ENCODE results near the gene PLEKHD1.

The PLEKHD1 gene

DNA sequence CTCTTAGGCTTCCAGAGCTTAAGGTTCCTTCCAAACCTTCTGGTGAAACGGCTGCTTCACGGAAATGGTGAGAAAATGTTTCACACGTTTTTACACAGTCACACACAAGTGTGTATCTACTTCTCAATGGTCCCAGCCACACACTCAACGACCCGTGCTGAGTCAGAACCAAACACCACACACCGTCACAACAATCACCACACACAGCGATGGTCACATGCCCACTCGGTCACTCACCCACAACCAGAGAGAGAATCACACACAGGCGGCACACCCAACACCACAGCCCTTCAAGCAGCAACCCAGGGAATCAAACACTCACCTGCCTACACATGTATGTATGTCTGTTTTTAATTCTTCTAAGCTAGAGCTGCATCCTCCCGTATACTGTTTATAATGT is 12.6 kb upstream of the PLEKHD1 start:
- no peak for ATAC-seq
- no peak for TF ChIP-seq SNAI2 (CRISPR knock-in tag; IDR thresholded peaks at IDR 0.05)
- no peak for TF ChIP-seq ZNF565 (CRISPR knock-in tag; conservative IDR thresholded peaks at IDR 0.05; ENCODE audit: low read depth)
- TF ChIP-seq TCF4 (CRISPR knock-in tag; IDR thresholded peaks at IDR 0.05; ENCODE audit: borderline replicate concordance), result no peak
- TF ChIP-seq ISL1 (CRISPR knock-in tag; IDR thresholded peaks at IDR 0.05), result no peak
- TF ChIP-seq, protein P1, sequence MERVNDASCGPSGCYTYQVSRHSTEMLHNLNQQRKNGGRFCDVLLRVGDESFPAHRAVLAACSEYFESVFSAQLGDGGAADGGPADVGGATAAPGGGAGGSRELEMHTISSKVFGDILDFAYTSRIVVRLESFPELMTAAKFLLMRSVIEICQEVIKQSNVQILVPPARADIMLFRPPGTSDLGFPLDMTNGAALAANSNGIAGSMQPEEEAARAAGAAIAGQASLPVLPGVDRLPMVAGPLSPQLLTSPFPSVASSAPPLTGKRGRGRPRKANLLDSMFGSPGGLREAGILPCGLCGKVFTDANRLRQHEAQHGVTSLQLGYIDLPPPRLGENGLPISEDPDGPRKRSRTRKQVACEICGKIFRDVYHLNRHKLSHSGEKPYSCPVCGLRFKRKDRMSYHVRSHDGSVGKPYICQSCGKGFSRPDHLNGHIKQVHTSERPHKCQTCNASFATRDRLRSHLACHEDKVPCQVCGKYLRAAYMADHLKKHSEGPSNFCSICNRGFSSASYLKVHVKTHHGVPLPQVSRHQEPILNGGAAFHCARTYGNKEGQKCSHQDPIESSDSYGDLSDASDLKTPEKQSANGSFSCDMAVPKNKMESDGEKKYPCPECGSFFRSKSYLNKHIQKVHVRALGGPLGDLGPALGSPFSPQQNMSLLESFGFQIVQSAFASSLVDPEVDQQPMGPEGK (CRISPR knock-in tag; IDR thresholded peaks at IDR 0.05; ENCODE audit: borderline replicate concordance), result no peak
- TF ChIP-seq ZFP3 (CRISPR knock-in tag; IDR thresholded peaks at IDR 0.05), result no peak
- no peak for TF ChIP-seq BACH2 (CRISPR knock-in tag; IDR thresholded peaks at IDR 0.05; ENCODE audit: borderline replicate concordance)
- no peak for TF ChIP-seq CSDC2 (CRISPR knock-in tag; IDR thresholded peaks at IDR 0.05)
- TF ChIP-seq ZNF8 (CRISPR knock-in tag; IDR thresholded peaks at IDR 0.05), result no peak
- TF ChIP-seq, protein P2, sequence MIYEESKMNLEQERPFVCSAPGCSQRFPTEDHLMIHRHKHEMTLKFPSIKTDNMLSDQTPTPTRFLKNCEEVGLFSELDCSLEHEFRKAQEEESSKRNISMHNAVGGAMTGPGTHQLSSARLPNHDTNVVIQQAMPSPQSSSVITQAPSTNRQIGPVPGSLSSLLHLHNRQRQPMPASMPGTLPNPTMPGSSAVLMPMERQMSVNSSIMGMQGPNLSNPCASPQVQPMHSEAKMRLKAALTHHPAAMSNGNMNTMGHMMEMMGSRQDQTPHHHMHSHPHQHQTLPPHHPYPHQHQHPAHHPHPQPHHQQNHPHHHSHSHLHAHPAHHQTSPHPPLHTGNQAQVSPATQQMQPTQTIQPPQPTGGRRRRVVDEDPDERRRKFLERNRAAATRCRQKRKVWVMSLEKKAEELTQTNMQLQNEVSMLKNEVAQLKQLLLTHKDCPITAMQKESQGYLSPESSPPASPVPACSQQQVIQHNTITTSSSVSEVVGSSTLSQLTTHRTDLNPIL (CRISPR knock-in tag; IDR thresholded peaks at IDR 0.05; ENCODE audit: low read depth), result no peak
- no peak for TF ChIP-seq PPARA (CRISPR knock-in tag; IDR thresholded peaks at IDR 0.05; ENCODE audit: borderline replicate concordance)

DNA sequence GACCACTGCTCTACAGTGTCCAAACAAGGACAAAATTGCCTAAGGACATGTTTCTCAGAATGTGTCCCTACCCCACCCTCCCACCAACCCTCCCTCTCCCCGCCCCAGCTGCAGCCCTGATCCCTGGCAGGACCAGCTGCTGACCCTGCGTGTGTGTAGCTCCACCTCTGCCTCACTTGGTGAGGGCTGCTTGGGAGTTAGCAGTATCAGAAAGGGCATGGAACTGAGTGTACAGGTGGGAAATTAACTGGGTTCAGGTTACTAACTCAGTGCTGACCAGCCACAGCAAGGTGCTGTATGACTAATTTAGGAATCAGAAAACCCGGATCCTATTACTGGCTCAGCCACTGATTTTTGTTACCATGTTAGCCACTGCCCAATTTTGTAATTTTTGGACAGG is 11.3 kb upstream of the PLEKHD1 start:
- TF ChIP-seq CSDC2 (CRISPR knock-in tag; IDR thresholded peaks at IDR 0.05) (no peak), ZNF70 (CRISPR knock-in tag; IDR thresholded peaks at IDR 0.05) (no peak), ISL1 (CRISPR knock-in tag; IDR thresholded peaks at IDR 0.05) (no peak), OSR1 (CRISPR knock-in tag; IDR thresholded peaks at IDR 0.05) (no peak), GLIS3 (CRISPR knock-in tag; IDR thresholded peaks at IDR 0.05) (no peak), ZC3H10 (CRISPR knock-in tag; IDR thresholded peaks at IDR 0.05) (no peak), ZNF8 (CRISPR knock-in tag; IDR thresholded peaks at IDR 0.05) (no peak), PPARA (CRISPR knock-in tag; IDR thresholded peaks at IDR 0.05; ENCODE audit: borderline replicate concordance) (no peak), SNAI2 (CRISPR knock-in tag; IDR thresholded peaks at IDR 0.05) (no peak), RARB (CRISPR knock-in tag; IDR thresholded peaks at IDR 0.05) (no peak)
- TF ChIP-seq, protein P2 (CRISPR knock-in tag; IDR thresholded peaks at IDR 0.05; ENCODE audit: low read depth), result no peak
- TF ChIP-seq, protein P3, sequence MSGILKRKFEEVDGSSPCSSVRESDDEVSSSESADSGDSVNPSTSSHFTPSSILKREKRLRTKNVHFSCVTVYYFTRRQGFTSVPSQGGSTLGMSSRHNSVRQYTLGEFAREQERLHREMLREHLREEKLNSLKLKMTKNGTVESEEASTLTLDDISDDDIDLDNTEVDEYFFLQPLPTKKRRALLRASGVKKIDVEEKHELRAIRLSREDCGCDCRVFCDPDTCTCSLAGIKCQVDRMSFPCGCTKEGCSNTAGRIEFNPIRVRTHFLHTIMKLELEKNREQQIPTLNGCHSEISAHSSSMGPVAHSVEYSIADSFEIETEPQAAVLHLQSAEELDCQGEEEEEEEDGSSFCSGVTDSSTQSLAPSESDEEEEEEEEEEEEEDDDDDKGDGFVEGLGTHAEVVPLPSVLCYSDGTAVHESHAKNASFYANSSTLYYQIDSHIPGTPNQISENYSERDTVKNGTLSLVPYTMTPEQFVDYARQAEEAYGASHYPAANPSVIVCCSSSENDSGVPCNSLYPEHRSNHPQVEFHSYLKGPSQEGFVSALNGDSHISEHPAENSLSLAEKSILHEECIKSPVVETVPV (CRISPR knock-in tag; IDR thresholded peaks at IDR 0.05), result no peak
- TF ChIP-seq, protein P4, sequence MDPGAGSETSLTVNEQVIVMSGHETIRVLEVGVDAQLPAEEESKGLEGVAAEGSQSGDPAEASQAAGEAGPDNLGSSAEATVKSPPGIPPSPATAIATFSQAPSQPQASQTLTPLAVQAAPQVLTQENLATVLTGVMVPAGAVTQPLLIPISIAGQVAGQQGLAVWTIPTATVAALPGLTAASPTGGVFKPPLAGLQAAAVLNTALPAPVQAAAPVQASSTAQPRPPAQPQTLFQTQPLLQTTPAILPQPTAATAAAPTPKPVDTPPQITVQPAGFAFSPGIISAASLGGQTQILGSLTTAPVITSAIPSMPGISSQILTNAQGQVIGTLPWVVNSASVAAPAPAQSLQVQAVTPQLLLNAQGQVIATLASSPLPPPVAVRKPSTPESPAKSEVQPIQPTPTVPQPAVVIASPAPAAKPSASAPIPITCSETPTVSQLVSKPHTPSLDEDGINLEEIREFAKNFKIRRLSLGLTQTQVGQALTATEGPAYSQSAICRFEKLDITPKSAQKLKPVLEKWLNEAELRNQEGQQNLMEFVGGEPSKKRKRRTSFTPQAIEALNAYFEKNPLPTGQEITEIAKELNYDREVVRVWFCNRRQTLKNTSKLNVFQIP (CRISPR knock-in tag; IDR thresholded peaks at IDR 0.05; ENCODE audit: borderline replicate concordance, low read depth), result no peak
- TF ChIP-seq, protein P5, sequence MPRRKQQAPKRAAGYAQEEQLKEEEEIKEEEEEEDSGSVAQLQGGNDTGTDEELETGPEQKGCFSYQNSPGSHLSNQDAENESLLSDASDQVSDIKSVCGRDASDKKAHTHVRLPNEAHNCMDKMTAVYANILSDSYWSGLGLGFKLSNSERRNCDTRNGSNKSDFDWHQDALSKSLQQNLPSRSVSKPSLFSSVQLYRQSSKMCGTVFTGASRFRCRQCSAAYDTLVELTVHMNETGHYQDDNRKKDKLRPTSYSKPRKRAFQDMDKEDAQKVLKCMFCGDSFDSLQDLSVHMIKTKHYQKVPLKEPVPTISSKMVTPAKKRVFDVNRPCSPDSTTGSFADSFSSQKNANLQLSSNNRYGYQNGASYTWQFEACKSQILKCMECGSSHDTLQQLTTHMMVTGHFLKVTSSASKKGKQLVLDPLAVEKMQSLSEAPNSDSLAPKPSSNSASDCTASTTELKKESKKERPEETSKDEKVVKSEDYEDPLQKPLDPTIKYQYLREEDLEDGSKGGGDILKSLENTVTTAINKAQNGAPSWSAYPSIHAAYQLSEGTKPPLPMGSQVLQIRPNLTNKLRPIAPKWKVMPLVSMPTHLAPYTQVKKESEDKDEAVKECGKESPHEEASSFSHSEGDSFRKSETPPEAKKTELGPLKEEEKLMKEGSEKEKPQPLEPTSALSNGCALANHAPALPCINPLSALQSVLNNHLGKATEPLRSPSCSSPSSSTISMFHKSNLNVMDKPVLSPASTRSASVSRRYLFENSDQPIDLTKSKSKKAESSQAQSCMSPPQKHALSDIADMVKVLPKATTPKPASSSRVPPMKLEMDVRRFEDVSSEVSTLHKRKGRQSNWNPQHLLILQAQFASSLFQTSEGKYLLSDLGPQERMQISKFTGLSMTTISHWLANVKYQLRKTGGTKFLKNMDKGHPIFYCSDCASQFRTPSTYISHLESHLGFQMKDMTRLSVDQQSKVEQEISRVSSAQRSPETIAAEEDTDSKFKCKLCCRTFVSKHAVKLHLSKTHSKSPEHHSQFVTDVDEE (CRISPR knock-in tag; IDR thresholded peaks at IDR 0.05), result no peak
- ATAC-seq, result no peak

DNA sequence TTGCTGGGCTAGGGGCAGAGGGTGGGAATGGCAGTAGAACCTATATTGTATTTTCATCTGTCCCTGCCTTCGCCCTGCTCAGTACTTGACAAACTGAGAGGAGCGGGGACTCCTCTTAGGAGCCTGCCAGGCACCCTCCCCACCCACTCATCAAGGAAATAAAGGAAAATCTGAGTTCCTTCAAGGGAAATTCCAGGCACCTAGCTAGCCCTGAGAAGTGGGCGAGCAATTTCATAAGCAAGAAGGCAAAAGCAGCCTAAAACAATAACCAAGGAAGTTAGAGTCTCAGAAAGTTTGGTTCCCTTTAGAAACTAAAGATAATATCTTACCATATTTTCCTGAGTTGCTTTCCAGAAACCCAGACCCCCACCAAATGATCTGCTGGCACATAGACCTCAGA is 10.6 kb upstream of the PLEKHD1 start:
- ATAC-seq, result no peak
- no peak for TF ChIP-seq SNAI2 (CRISPR knock-in tag; IDR thresholded peaks at IDR 0.05)
- no peak for TF ChIP-seq OSR1 (CRISPR knock-in tag; IDR thresholded peaks at IDR 0.05)
- TF ChIP-seq, protein P3 (CRISPR knock-in tag; IDR thresholded peaks at IDR 0.05), result no peak
- no peak for TF ChIP-seq TOX (CRISPR knock-in tag; IDR thresholded peaks at IDR 0.05; ENCODE audit: borderline replicate concordance)
- TF ChIP-seq GLIS3 (CRISPR knock-in tag; IDR thresholded peaks at IDR 0.05), result no peak
- TF ChIP-seq, protein P1 (CRISPR knock-in tag; IDR thresholded peaks at IDR 0.05; ENCODE audit: borderline replicate concordance), result no peak
- TF ChIP-seq ZFP3 (CRISPR knock-in tag; IDR thresholded peaks at IDR 0.05), result no peak
- TF ChIP-seq ZC3H10 (CRISPR knock-in tag; IDR thresholded peaks at IDR 0.05), result no peak
- no peak for TF ChIP-seq ZNF8 (CRISPR knock-in tag; IDR thresholded peaks at IDR 0.05)
- no peak for TF ChIP-seq ESRRG (CRISPR knock-in tag; IDR thresholded peaks at IDR 0.05)
- TF ChIP-seq, protein P2 (CRISPR knock-in tag; IDR thresholded peaks at IDR 0.05; ENCODE audit: low read depth), result no peak
- TF ChIP-seq RARB (CRISPR knock-in tag; IDR thresholded peaks at IDR 0.05), result no peak
